GM23338 (cell line): ENCODE results near the gene SLCO3A1.

Experiments
- CREB1 ChIP-seq: fragments of 250-450 bp; sonication (Bioruptor Pico); IDR thresholded peaks from 2 replicates; pipeline ENCODE4 v1.5.0; 2020; ENCODE audit warnings: low read depth, mild to moderate bottlenecking, moderate library complexity
- ETS1 ChIP-seq: IDR thresholded peaks from 2 replicates; pipeline ENCODE4 v1.6.1; 2016; ENCODE audit warnings: antibody characterized with exemption
- EZH2 ChIP-seq: fragments of 200-600 bp; sonication (generic); IDR thresholded peaks from one replicate; pipeline ENCODE4 v1.8.0; 2017; ENCODE audit warnings: antibody characterized with exemption, mild to moderate bottlenecking, low read depth; ENCODE audit not compliant: unreplicated experiment
- EZH2phosphoT487 ChIP-seq: fragments of 200-600 bp; sonication (generic); IDR thresholded peaks from one replicate; pipeline ENCODE4 v1.8.1; 2018; ENCODE audit warnings: antibody characterized with exemption; ENCODE audit not compliant: unreplicated experiment
- JUNB ChIP-seq: IDR thresholded peaks from one replicate; pipeline ENCODE4 v1.6.1; 2016; ENCODE audit warnings: antibody characterized with exemption; ENCODE audit not compliant: unreplicated experiment
- NANOG ChIP-seq: IDR thresholded peaks from 2 replicates; pipeline ENCODE4 v1.6.1; 2016; ENCODE audit warnings: antibody characterized with exemption, borderline replicate concordance
- POLR2AphosphoS5 ChIP-seq: IDR thresholded peaks from 2 replicates; pipeline ENCODE4 v1.6.1; 2016; ENCODE audit warnings: antibody characterized with exemption, low read depth
- REST ChIP-seq: IDR thresholded peaks from one replicate; pipeline ENCODE4 v1.6.1; 2018; ENCODE audit warnings: antibody characterized with exemption; ENCODE audit not compliant: unreplicated experiment
- STAT1 ChIP-seq: IDR thresholded peaks from one replicate; pipeline ENCODE4 v1.6.1; 2016; ENCODE audit warnings: antibody characterized with exemption; ENCODE audit not compliant: unreplicated experiment
- ZNF114 ChIP-seq: fragments of 250-450 bp; sonication (Bioruptor Pico); IDR thresholded peaks from 2 replicates; pipeline ENCODE4 v1.5.0; 2020; ENCODE audit warnings: mild to moderate bottlenecking, moderate library complexity
- ZNF331 ChIP-seq: fragments of 250-450 bp; sonication (Bioruptor Pico); IDR thresholded peaks from 2 replicates; pipeline ENCODE4 v1.5.0; 2020; ENCODE audit warnings: low read depth, mild to moderate bottlenecking, moderate library complexity
- TF ChIP-seq, protein P1 (sequence below), 2 experiments: fragments of 200-600 bp in 1 of 2; sonication (generic) in 1 of 2; conservative IDR thresholded peaks; 2 replicates each; pipeline versions ENCODE4 v1.5.1 to v1.6.1; 2016 to 2017; ENCODE audit warnings: antibody characterized with exemption in 2 of 2, low read depth in 2 of 2, mild to moderate bottlenecking in 2 of 2, moderate library complexity in 1 of 2
- TF ChIP-seq, protein P2 (sequence below): fragments of 250-450 bp; sonication (Bioruptor Pico); IDR thresholded peaks from 2 replicates; pipeline ENCODE4 v1.5.0; 2020; ENCODE audit warnings: mild to moderate bottlenecking, moderate library complexity

DNA sequence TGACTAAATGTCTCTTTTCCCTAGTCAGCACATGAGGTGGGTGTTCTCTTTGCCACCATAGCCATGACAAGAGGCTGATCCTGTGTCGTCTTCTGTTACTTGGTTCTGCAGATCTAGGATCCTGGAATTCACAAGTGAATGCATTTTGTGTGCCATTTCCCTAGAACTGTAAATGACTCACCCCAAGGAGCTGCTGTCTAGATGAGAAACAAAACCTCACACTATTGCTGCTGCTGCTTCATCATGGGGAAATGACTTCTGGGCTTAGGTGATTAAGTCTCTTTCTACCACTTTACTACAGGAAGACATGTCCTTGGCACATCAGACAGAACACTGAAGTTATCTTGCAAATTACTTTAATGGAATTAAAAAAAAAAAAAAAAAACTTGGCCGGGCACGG is 54.9 kb downstream of the SLCO3A1 start:
- TF ChIP-seq STAT1, result no peak
- TF ChIP-seq, protein P1, sequence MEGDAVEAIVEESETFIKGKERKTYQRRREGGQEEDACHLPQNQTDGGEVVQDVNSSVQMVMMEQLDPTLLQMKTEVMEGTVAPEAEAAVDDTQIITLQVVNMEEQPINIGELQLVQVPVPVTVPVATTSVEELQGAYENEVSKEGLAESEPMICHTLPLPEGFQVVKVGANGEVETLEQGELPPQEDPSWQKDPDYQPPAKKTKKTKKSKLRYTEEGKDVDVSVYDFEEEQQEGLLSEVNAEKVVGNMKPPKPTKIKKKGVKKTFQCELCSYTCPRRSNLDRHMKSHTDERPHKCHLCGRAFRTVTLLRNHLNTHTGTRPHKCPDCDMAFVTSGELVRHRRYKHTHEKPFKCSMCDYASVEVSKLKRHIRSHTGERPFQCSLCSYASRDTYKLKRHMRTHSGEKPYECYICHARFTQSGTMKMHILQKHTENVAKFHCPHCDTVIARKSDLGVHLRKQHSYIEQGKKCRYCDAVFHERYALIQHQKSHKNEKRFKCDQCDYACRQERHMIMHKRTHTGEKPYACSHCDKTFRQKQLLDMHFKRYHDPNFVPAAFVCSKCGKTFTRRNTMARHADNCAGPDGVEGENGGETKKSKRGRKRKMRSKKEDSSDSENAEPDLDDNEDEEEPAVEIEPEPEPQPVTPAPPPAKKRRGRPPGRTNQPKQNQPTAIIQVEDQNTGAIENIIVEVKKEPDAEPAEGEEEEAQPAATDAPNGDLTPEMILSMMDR (conservative IDR thresholded peaks at IDR 0.05; ENCODE audit: low read depth in 2 of 2), result no peak
- no peak for TF ChIP-seq EZH2phosphoT487
- no peak for TF ChIP-seq EZH2
- no peak for TF ChIP-seq POLR2AphosphoS5
- no peak for TF ChIP-seq CREB1
- TF ChIP-seq REST, result no peak
- TF ChIP-seq ZNF114 (CRISPR knock-in tag), result no peak
- TF ChIP-seq ETS1, result no peak
- no peak for TF ChIP-seq ZNF331 (CRISPR knock-in tag)
- TF ChIP-seq JUNB, result no peak
- TF ChIP-seq NANOG, result no peak
- TF ChIP-seq, protein P2, sequence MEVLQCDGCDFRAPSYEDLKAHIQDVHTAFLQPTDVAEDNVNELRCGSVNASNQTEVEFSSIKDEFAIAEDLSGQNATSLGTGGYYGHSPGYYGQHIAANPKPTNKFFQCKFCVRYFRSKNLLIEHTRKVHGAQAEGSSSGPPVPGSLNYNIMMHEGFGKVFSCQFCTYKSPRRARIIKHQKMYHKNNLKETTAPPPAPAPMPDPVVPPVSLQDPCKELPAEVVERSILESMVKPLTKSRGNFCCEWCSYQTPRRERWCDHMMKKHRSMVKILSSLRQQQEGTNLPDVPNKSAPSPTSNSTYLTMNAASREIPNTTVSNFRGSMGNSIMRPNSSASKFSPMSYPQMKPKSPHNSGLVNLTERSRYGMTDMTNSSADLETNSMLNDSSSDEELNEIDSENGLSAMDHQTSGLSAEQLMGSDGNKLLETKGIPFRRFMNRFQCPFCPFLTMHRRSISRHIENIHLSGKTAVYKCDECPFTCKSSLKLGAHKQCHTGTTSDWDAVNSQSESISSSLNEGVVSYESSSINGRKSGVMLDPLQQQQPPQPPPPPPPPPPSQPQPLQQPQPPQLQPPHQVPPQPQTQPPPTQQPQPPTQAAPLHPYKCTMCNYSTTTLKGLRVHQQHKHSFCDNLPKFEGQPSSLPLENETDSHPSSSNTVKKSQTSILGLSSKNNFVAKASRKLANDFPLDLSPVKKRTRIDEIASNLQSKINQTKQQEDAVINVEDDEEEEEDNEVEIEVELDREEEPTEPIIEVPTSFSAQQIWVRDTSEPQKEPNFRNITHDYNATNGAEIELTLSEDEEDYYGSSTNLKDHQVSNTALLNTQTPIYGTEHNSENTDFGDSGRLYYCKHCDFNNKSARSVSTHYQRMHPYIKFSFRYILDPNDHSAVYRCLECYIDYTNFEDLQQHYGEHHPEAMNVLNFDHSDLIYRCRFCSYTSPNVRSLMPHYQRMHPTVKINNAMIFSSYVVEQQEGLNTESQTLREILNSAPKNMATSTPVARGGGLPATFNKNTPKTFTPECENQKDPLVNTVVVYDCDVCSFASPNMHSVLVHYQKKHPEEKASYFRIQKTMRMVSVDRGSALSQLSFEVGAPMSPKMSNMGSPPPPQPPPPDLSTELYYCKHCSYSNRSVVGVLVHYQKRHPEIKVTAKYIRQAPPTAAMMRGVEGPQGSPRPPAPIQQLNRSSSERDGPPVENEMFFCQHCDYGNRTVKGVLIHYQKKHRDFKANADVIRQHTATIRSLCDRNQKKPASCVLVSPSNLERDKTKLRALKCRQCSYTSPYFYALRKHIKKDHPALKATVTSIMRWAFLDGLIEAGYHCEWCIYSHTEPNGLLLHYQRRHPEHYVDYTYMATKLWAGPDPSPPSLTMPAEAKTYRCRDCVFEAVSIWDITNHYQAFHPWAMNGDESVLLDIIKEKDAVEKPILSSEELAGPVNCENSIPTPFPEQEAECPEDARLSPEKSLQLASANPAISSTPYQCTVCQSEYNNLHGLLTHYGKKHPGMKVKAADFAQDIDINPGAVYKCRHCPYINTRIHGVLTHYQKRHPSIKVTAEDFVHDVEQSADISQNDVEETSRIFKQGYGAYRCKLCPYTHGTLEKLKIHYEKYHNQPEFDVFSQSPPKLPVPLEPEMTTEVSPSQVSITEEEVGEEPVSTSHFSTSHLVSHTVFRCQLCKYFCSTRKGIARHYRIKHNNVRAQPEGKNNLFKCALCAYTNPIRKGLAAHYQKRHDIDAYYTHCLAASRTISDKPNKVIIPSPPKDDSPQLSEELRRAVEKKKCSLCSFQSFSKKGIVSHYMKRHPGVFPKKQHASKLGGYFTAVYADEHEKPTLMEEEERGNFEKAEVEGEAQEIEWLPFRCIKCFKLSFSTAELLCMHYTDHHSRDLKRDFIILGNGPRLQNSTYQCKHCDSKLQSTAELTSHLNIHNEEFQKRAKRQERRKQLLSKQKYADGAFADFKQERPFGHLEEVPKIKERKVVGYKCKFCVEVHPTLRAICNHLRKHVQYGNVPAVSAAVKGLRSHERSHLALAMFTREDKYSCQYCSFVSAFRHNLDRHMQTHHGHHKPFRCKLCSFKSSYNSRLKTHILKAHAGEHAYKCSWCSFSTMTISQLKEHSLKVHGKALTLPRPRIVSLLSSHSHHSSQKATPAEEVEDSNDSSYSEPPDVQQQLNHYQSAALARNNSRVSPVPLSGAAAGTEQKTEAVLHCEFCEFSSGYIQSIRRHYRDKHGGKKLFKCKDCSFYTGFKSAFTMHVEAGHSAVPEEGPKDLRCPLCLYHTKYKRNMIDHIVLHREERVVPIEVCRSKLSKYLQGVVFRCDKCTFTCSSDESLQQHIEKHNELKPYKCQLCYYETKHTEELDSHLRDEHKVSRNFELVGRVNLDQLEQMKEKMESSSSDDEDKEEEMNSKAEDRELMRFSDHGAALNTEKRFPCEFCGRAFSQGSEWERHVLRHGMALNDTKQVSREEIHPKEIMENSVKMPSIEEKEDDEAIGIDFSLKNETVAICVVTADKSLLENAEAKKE (CRISPR knock-in tag), result no peak
